WTC11 (cell line): Measurements from ENCODE around the gene BDP1.
"Not testable (repeated sequence)": the region's sequence is repeated elsewhere in the genome, so short reads cannot be mapped to it uniquely, and the experiment has no call there.

Experiments
- JUN ChIP-seq: sonication (generic); formaldehyde crosslinking; IDR thresholded peaks from 2 replicates; pipeline ENCODE4 v1.8.0; 2023; ENCODE audit warnings: mild to moderate bottlenecking, missing genetic modification reagents
- TCF7 ChIP-seq: sonication (generic); formaldehyde crosslinking; IDR thresholded peaks from 2 replicates; pipeline ENCODE4 v1.8.0; 2022; ENCODE audit warnings: mild to moderate bottlenecking, low read depth, missing genetic modification reagents, moderate library complexity
- ZNF671 ChIP-seq: fragments of 250-450 bp; sonication (Bioruptor Pico); IDR thresholded peaks from 2 replicates; pipeline ENCODE4 v1.8.0; 2021; ENCODE audit warnings: mild to moderate bottlenecking
- TF ChIP-seq, protein P1 (sequence below): fragments of 200-600 bp; IDR thresholded peaks from 2 replicates; pipeline ENCODE4 v1.8.0; 2022; ENCODE audit warnings: antibody characterized with exemption
- TF ChIP-seq, protein P2 (sequence below): sonication (generic); formaldehyde crosslinking; IDR thresholded peaks from 2 replicates; pipeline ENCODE4 v1.8.0; 2022; ENCODE audit warnings: mild to moderate bottlenecking, missing genetic modification reagents
- TF ChIP-seq, protein P3 (sequence below): sonication (generic); formaldehyde crosslinking; IDR thresholded peaks from 2 replicates; pipeline ENCODE4 v1.8.1; 2023; ENCODE audit warnings: mild to moderate bottlenecking, moderate library complexity, missing genetic modification reagents

DNA sequence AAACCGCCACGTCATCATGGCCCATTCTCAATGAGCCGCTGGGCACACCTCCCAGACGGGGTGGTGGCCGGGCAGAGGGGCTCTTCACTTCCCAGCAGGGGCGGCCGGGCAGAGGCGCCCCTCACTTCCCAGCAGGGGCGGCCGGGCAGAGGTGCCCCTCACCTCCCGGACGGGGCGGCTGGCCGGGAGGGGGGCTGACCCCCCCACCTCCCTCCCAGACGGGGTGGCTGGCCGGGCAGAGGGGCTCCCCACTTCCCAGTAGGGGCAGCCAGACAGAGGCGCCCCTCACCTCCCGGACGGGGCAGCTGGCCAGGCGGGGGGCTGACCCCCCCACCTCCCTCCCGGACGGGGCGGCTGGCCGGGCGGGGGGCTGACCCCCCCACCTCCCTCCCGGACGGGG lies 96.1 kb downstream of the BDP1 start:
- TF ChIP-seq, protein P1, sequence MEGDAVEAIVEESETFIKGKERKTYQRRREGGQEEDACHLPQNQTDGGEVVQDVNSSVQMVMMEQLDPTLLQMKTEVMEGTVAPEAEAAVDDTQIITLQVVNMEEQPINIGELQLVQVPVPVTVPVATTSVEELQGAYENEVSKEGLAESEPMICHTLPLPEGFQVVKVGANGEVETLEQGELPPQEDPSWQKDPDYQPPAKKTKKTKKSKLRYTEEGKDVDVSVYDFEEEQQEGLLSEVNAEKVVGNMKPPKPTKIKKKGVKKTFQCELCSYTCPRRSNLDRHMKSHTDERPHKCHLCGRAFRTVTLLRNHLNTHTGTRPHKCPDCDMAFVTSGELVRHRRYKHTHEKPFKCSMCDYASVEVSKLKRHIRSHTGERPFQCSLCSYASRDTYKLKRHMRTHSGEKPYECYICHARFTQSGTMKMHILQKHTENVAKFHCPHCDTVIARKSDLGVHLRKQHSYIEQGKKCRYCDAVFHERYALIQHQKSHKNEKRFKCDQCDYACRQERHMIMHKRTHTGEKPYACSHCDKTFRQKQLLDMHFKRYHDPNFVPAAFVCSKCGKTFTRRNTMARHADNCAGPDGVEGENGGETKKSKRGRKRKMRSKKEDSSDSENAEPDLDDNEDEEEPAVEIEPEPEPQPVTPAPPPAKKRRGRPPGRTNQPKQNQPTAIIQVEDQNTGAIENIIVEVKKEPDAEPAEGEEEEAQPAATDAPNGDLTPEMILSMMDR = not testable (repeated sequence)
- TF ChIP-seq, protein P2, sequence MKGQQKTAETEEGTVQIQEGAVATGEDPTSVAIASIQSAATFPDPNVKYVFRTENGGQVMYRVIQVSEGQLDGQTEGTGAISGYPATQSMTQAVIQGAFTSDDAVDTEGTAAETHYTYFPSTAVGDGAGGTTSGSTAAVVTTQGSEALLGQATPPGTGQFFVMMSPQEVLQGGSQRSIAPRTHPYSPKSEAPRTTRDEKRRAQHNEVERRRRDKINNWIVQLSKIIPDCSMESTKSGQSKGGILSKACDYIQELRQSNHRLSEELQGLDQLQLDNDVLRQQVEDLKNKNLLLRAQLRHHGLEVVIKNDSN (CRISPR knock-in tag) = not testable (repeated sequence)
- not testable (repeated sequence) for TF ChIP-seq JUN; ZNF671; TCF7 (CRISPR knock-in tag)
- TF ChIP-seq, protein P3, sequence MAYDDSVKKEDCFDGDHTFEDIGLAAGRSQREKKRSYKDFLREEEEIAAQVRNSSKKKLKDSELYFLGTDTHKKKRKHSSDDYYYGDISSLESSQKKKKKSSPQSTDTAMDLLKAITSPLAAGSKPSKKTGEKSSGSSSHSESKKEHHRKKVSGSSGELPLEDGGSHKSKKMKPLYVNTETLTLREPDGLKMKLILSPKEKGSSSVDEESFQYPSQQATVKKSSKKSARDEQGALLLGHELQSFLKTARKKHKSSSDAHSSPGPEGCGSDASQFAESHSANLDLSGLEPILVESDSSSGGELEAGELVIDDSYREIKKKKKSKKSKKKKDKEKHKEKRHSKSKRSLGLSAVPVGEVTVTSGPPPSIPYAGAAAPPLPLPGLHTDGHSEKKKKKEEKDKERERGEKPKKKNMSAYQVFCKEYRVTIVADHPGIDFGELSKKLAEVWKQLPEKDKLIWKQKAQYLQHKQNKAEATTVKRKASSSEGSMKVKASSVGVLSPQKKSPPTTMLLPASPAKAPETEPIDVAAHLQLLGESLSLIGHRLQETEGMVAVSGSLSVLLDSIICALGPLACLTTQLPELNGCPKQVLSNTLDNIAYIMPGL (CRISPR knock-in tag) = not testable (repeated sequence)
